NCI-H1417 treated with DMSO at 0.1 percent for 48 hours (cell line): ENCODE measurements around the gene B4GALT5.

Experiments
- DNase-seq: peaks from one replicate; lab custom pipeline; 2025; lab: John Stamatoyannopoulos, UW

Gene B4GALT5

DNA sequence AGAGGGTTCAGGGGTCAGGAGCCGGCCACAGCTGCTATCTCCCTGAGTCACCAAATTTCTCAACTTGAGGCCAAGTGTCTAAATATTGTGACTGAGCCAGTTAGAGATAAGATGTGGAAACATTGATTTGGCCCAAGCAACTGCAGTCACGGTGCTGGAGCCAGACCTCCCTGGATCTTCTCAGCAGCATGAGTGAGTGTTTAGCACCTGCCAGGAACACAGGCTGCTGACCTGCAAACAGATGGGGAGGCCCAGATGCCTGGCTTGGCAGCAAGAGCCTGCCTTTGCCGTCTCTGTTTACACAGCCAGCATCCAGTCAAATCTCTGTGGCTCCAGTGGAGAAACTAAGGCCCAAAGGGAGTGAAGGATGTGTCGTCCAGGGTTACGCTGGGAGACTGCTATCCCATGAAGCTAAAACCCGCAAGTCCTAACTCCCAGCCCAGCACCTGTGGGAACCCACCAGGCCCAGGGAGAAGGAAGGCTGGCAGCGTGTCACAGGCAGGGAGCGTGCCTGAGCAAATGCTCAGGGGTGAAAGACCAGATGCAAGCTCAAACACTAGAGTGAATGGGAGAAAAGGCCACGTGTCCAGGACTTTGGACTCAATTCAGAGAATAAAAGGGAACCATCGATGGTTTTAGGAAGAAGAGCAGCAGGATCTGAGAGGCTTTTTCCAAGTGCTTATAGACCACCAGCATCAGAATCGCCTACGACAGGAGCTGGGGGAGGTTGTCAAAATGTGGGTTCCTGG, 129.8 kb downstream of the B4GALT5 start:
- DNase-seq = no peak

- DNase-seq = no peak
These were observed 130.4 kb downstream of the B4GALT5 start for GRCh38 chr20:49583343-49583668.
